Ascending aorta (tissue), 2 donors: Measurements from ENCODE around the gene GARIN5A. TPM values are rescaled to one million over a fixed set of nuclear protein-coding genes. Genes with fewer than 3 reads are reported as not detected.

ENCODE experiments used
- DNase-seq, 2 donors: peaks; one replicate each; pipeline ENCODE4 v3.0.0-alpha.2; 2019; ENCODE audit warnings: low spot score in 2 of 2
- H3K27ac ChIP-seq, 2 donors: fragments of 200-600 bp; sonication (generic); one replicate each; pipeline ENCODE4 v1.5.1; 2016 to 2017; ENCODE audit warnings: mild to moderate bottlenecking in 1 of 2
- H3K27me3 ChIP-seq: fragments of 200-600 bp; sonication (generic); one replicate; pipeline ENCODE4 v1.5.1; 2017
- H3K36me3 ChIP-seq, 2 donors: fragments of 200-600 bp; sonication (generic); one replicate each; pipeline ENCODE4 v1.5.1; 2016
- H3K4me1 ChIP-seq, 2 donors: fragments of 200-600 bp; sonication (generic); one replicate each; pipeline ENCODE4 v1.5.1; 2016 to 2017; ENCODE audit warnings: mild to moderate bottlenecking in 1 of 2
- H3K4me3 ChIP-seq, 2 donors: fragments of 200-600 bp; sonication (generic); one replicate each; pipeline ENCODE4 v1.5.1; 2016 to 2017; ENCODE audit warnings: mild to moderate bottlenecking in 1 of 2
- H3K9me3 ChIP-seq, 2 donors: fragments of 200-600 bp; sonication (generic); one replicate each; pipeline ENCODE4 v1.5.1; 2016
- intact Hi-C: fragments of 100-400 bp; cut with DNase I; formaldehyde crosslinking; loops from one replicate; pipeline ENCODE4 v1.15.1; 2023
- total RNA-seq: library from RNA; depleted of rRNA; stranded (reverse); fragments of >200 nt; gene quantifications from one replicate; pipeline ENCODE4 v1.1.0, GENCODE V29; 2016
- TF ChIP-seq, protein P1 (sequence below), 3 experiments: fragments of 200-600 bp in 2 of 3; fragments of 450-650 bp in 1 of 3; sonication (generic) in 2 of 3; IDR thresholded peaks; one replicate each; pipeline ENCODE4 v1.5.1; 2016 to 2019; ENCODE audit warnings: antibody characterized with exemption in 3 of 3, mild to moderate bottlenecking in 1 of 3, moderate library complexity in 1 of 3

The GARIN5A gene
- total RNA-seq, 1 donor from 2014 or later = not detected

DNA sequence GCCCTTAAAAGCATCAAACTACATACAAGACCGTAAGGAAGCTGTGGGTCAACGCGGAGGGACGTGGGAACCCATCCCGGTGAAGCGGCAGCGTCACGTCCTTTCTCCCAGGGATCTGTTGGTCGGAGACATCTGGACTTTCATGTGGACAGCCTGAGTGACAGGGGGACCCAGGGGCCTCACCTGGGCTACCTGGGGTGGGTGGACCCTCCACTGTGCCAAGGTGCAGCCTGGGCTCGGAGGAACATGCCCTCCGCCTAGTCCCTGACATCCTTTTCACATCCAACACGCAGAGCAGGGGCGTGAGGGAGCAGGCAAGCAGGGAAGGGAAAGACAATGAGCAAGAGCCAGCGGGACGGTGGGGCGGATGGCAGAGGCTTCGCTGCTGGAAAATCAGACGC is 13.8 kb upstream of the GARIN5A start:
- Histone ChIP-seq H3K4me1 (no peaks in the 10 kb centered on the region), H3K36me3 (no peaks in the 10 kb centered on the region), H3K27me3 (no peaks in the 10 kb centered on the region), H3K9me3 (no peaks in the 10 kb centered on the region), H3K27ac (no peak overlapping the region), H3K4me3 (no peak overlapping the region)
- TF ChIP-seq, protein P1, sequence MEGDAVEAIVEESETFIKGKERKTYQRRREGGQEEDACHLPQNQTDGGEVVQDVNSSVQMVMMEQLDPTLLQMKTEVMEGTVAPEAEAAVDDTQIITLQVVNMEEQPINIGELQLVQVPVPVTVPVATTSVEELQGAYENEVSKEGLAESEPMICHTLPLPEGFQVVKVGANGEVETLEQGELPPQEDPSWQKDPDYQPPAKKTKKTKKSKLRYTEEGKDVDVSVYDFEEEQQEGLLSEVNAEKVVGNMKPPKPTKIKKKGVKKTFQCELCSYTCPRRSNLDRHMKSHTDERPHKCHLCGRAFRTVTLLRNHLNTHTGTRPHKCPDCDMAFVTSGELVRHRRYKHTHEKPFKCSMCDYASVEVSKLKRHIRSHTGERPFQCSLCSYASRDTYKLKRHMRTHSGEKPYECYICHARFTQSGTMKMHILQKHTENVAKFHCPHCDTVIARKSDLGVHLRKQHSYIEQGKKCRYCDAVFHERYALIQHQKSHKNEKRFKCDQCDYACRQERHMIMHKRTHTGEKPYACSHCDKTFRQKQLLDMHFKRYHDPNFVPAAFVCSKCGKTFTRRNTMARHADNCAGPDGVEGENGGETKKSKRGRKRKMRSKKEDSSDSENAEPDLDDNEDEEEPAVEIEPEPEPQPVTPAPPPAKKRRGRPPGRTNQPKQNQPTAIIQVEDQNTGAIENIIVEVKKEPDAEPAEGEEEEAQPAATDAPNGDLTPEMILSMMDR (IDR thresholded peaks at IDR 0.05) = no peak
- intact Hi-C loops = no loop called here
- no peak for DNase-seq

DNA sequence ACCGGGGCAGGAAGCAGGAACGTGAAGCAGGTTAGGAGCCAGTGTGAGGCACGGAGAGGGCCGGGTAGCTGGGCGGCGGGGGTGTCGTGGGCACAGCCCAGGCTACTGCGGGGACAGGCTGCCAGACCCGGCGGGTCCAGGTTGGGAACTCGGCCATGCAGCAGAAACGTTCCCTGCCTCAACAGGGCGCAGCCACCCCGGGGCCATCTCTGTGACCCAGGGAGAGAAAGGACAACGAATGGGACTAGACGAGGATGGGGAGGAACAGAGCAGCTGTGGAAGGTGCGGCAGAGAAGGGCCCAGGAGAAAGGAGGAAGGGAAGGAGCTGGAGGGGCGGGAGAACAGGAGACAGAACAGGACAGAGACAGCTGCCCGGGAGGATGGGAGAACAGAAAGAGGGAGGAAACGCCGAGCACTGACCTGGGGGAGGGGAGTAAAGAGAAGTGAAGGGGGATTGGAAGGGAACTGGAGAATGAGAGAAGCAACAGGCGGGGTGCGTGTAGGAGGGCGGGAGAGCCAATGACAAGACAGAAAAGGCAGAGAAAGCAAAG is 12.9 kb upstream of the GARIN5A start:
- no peaks in the 10 kb centered on the region for H3K27me3 ChIP-seq
- DNase-seq = no peak

DNA sequence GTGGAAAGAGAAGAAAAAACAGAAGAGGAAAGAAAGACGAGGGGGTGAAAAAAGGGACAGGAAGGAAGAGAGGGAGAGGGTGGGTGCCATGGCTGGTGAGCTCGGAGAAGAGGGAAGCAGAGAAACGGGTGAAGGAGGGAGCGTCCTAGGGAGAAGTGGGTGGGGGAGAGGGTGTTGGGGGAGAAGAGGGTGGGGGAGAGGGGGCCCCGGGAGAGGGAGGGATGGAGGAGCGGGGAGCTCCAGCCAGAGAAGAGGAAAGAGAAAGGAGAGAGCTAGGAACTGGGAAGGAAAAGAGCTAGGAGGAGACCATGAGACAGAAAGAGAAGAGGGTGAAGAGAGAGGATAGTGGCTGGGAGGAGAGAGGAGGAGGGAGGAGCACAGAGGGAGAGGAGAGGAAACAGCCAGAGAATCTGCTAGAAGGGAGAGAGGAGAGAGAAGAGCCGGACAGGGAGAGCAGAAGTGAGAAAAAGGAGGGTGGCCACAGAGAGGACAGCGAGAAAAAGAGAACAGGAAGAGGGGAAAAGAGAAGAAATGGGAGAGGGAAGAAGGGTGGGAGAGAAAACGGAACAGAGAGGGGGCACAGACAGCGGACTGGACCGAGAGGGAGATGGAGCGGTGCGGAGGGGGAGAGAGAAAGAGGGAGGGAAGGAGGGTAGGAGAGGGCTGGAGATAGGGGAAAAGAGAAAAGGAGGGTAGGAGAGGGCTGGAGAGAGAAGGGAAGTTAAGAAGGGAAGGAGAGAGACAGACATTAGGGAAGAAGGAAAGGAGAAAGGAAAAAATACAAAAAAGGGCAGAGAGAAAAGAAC is 11.9 kb upstream of the GARIN5A start:
- Histone ChIP-seq H3K4me1 (no peaks in the 10 kb centered on the region), H3K27me3 (no peaks in the 10 kb centered on the region), H3K9me3 (no peaks in the 10 kb centered on the region), H3K27ac (no peak overlapping the region), H3K4me3 (no peak overlapping the region), H3K36me3 (peaks cover 0 to 3% of the 10 kb centered on the region in 2 donors)
- DNase-seq = no peak
- intact Hi-C loops = no loop called here
- TF ChIP-seq, protein P1 (IDR thresholded peaks at IDR 0.05) = no peak

More for the DNA sequence above, 12.9 kb upstream of the GARIN5A start:
- Histone ChIP-seq H3K36me3 (peaks cover 0 to 3% of the 10 kb centered on the region in 2 donors), H3K27ac (no peak overlapping the region), H3K9me3 (no peaks in the 10 kb centered on the region), H3K4me3 (no peak overlapping the region), H3K4me1 (no peaks in the 10 kb centered on the region)
- intact Hi-C loops = no loop called here
- TF ChIP-seq, protein P1 (IDR thresholded peaks at IDR 0.05) = no peak

DNA sequence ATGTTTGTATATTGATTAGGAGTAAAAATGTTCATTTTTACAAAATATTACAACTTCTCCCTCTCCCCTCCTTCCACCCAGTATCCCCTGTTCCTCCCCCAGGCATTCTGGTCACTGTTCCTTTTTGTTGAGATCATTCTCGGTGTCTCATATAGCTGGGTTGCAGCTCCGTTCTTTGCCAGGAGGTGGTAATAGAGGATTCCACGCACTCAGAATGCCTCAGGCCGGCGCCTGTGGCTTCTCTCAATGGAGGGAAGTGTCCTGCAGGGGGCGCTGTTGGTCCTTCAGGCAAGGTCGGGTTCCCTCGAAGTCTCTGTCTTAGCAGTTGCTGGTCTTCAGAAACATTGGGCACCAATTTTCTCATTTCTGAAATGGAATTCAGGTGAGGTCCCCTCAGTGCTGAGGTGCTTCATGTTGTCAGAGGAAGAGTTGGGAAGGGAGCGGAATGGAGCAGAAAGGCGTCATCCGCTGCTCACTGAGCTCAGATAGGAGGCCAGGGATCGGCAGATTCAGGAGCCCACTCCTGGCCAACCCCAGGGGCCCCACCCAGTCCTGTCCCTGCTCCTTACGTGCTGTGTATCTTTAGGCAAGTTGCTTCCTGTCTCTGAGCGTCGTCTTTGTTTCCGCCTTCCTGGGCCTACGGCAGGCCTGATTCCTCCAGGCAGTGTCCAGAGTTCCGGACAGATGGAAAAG is 10.3 kb upstream of the GARIN5A start:
- Histone ChIP-seq H3K4me3 (no peak overlapping the region), H3K27me3 (no peaks in the 10 kb centered on the region), H3K27ac (no peak overlapping the region), H3K9me3 (no peaks in the 10 kb centered on the region), H3K4me1 (no peaks in the 10 kb centered on the region), H3K36me3 (peaks cover 12 to 16% of the 10 kb centered on the region in 2 donors)
- no peak for DNase-seq
- intact Hi-C loops = no loop called here
- TF ChIP-seq, protein P1 (IDR thresholded peaks at IDR 0.05) = peak in 1 of 3 experiments; percentile 28

DNA sequence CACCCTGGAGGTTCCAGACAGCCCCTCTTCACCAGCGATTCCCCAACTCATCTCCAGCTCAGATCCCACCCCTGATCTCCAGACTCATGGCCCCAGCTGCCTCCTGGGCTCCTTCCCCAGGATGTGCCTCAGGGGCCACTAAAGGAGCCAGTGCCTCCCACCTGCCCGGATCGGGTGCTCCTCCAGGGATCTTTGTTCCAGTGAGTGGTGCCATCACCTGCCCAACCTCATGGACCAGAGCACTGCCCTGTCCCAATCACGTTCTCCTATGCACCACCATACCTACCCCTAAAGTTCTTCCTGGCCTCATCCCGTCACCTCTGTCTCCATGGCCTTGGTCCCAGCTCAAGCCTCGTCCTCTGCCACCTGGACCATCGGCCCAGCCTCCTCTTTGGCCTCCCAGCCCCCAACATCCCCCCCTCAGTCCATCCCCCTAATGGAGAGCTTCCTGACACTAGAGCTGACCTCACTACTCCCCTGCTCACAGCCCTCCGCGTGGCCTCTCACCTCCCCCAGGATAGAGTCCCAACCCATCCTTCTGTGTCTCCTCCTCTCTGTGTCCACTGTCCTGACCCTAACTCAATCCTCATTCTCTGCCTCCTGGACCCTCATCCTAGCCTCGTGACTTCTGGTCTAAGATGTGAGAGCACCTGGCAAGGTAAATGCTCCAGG is 8.8 kb upstream of the GARIN5A start:
- no peak for DNase-seq
- H3K27me3 ChIP-seq = no peaks in the 10 kb centered on the region
- no peak overlapping the region for H3K27ac ChIP-seq
- no peaks in the 10 kb centered on the region for H3K9me3 ChIP-seq
- peaks cover 26 to 32% of the 10 kb centered on the region in 2 donors for H3K36me3 ChIP-seq
- TF ChIP-seq, protein P1 (IDR thresholded peaks at IDR 0.05) = no peak
- intact Hi-C loops = no loop called here
- no peak overlapping the region for H3K4me3 ChIP-seq
- H3K4me1 ChIP-seq = no peaks in the 10 kb centered on the region
